Body of pancreas (tissue), 4 donors: ENCODE results near the gene LAX1.

Experiments
- POLR2A ChIP-seq, 3 donors: fragments of 450-650 bp; IDR thresholded peaks; one replicate each; pipeline ENCODE4 v1.6.1; 2016; ENCODE audit warnings: antibody characterized with exemption in 3 of 3, mild to moderate bottlenecking in 2 of 3
- TF ChIP-seq, protein P1 (sequence below), 7 experiments: fragments of 450-650 bp in 4 of 7; fragments of 200-600 bp in 3 of 7; sonication (generic) in 3 of 7; IDR thresholded peaks; one replicate each; pipeline ENCODE4 v1.5.1; 2016 to 2019; ENCODE audit warnings: antibody characterized with exemption in 7 of 7

- TF ChIP-seq, protein P1, sequence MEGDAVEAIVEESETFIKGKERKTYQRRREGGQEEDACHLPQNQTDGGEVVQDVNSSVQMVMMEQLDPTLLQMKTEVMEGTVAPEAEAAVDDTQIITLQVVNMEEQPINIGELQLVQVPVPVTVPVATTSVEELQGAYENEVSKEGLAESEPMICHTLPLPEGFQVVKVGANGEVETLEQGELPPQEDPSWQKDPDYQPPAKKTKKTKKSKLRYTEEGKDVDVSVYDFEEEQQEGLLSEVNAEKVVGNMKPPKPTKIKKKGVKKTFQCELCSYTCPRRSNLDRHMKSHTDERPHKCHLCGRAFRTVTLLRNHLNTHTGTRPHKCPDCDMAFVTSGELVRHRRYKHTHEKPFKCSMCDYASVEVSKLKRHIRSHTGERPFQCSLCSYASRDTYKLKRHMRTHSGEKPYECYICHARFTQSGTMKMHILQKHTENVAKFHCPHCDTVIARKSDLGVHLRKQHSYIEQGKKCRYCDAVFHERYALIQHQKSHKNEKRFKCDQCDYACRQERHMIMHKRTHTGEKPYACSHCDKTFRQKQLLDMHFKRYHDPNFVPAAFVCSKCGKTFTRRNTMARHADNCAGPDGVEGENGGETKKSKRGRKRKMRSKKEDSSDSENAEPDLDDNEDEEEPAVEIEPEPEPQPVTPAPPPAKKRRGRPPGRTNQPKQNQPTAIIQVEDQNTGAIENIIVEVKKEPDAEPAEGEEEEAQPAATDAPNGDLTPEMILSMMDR (IDR thresholded peaks at IDR 0.05): no peak
- TF ChIP-seq POLR2A (IDR thresholded peaks at IDR 0.05): no peak
These were observed 47.9 kb upstream of the LAX1 start for GRCh38 chr1:203717120-203717519.
